ENCODE results near the gene PHAF1. TPM values are rescaled to one million over a fixed set of nuclear protein-coding genes. Genes with fewer than 3 reads are reported as not detected.
A peak's percentile ranks its signal among the peaks of the same experiment; 100 is the strongest.

The PHAF1 gene
- total and polyA plus RNA-seq, 2 of the 13 experiments (the other 11 are each of a cell fraction or from before 2014, with no cell fraction given): 48.3 to 174 TPM

DNA sequence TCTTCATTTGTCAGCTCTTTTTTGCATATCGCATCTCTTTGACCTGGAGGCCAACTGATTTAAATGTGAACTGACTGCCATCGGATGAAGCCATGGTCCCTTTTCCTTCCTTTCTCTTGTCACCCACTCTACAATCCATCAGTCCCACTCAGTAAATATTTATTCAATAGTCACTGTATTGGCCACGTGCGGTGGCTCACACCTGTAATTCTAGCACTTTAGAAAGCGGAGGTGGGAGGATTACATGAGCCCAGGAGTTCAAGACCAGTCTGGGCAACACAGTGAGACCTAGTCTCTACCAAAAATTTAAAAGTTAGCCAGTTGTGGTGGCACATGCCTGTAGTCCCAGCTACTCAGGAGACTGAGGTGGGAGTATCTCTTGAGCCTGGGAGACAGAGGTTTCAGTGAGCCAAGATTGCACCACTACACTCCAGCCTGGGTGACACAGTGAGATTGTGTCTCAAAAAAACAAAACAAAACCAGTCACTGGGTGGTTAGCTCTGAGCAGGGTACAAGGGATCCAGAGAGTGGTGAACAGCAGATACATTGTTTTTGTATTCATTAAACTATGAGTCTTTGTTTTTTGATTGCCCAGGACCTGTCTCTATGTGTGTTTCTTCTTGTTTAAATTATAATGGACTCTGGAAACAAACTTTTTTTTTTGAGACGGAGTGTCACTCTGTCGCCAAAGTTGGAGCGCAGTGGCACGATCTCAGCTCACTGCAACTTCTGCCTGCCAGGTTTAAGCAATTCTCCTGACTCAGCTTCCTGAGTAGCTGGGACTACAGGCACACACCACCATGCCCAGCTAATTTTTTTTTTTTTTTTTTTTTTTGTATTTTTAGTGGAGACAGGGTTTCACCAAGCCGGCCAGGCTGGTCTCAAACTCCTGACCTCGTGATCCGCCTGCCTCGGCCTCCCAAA, 6.9 kb downstream of the PHAF1 start (continued):
- TF ChIP-seq, protein P1, sequence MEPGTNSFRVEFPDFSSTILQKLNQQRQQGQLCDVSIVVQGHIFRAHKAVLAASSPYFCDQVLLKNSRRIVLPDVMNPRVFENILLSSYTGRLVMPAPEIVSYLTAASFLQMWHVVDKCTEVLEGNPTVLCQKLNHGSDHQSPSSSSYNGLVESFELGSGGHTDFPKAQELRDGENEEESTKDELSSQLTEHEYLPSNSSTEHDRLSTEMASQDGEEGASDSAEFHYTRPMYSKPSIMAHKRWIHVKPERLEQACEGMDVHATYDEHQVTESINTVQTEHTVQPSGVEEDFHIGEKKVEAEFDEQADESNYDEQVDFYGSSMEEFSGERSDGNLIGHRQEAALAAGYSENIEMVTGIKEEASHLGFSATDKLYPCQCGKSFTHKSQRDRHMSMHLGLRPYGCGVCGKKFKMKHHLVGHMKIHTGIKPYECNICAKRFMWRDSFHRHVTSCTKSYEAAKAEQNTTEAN (CRISPR knock-in tag; conservative IDR thresholded peaks at IDR 0.05): 0 out of 2 replicates have a peak, but pooled peaks have one; percentile 21
- no peak for TF ChIP-seq ZNF703 (CRISPR knock-in tag; IDR thresholded peaks at IDR 0.05; ENCODE audit: borderline replicate concordance)
- no peak for TF ChIP-seq FOSL1 (CRISPR knock-in tag; IDR thresholded peaks at IDR 0.05; ENCODE audit: borderline replicate concordance)
- TF ChIP-seq MAFF (IDR thresholded peaks at IDR 0.05; ENCODE audit: low read depth, low read length): no peak
- TF ChIP-seq, protein P2, sequence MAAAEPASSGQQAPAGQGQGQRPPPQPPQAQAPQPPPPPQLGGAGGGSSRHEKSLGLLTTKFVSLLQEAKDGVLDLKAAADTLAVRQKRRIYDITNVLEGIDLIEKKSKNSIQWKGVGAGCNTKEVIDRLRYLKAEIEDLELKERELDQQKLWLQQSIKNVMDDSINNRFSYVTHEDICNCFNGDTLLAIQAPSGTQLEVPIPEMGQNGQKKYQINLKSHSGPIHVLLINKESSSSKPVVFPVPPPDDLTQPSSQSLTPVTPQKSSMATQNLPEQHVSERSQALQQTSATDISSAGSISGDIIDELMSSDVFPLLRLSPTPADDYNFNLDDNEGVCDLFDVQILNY (CRISPR knock-in tag; conservative IDR thresholded peaks at IDR 0.05): no peak
- TF ChIP-seq ZMAT3 (CRISPR knock-in tag; conservative IDR thresholded peaks at IDR 0.05): no peak
- TF ChIP-seq ZNF562 (CRISPR knock-in tag; IDR thresholded peaks at IDR 0.05; ENCODE audit: borderline replicate concordance): no peak
- no peak for TF ChIP-seq MZF1 (CRISPR knock-in tag; IDR thresholded peaks at IDR 0.05; ENCODE audit: borderline replicate concordance)
- TF ChIP-seq MYNN (CRISPR knock-in tag; IDR thresholded peaks at IDR 0.05; ENCODE audit: low read depth): no peak
- no peak for TF ChIP-seq ZNF720 (CRISPR knock-in tag; IDR thresholded peaks at IDR 0.05)
- no peak for TF ChIP-seq CBX2 (IDR thresholded peaks at IDR 0.05; ENCODE audit: low read depth, low read length)
- TF ChIP-seq CBX2 (CRISPR knock-in tag; IDR thresholded peaks at IDR 0.05; ENCODE audit: low read depth): no peak
- TF ChIP-seq, protein P3, sequence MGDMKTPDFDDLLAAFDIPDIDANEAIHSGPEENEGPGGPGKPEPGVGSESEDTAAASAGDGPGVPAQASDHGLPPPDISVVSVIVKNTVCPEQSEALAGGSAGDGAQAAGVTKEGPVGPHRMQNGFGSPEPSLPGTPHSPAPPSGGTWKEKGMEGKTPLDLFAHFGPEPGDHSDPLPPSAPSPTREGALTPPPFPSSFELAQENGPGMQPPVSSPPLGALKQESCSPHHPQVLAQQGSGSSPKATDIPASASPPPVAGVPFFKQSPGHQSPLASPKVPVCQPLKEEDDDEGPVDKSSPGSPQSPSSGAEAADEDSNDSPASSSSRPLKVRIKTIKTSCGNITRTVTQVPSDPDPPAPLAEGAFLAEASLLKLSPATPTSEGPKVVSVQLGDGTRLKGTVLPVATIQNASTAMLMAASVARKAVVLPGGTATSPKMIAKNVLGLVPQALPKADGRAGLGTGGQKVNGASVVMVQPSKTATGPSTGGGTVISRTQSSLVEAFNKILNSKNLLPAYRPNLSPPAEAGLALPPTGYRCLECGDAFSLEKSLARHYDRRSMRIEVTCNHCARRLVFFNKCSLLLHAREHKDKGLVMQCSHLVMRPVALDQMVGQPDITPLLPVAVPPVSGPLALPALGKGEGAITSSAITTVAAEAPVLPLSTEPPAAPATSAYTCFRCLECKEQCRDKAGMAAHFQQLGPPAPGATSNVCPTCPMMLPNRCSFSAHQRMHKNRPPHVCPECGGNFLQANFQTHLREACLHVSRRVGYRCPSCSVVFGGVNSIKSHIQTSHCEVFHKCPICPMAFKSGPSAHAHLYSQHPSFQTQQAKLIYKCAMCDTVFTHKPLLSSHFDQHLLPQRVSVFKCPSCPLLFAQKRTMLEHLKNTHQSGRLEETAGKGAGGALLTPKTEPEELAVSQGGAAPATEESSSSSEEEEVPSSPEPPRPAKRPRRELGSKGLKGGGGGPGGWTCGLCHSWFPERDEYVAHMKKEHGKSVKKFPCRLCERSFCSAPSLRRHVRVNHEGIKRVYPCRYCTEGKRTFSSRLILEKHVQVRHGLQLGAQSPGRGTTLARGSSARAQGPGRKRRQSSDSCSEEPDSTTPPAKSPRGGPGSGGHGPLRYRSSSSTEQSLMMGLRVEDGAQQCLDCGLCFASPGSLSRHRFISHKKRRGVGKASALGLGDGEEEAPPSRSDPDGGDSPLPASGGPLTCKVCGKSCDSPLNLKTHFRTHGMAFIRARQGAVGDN (CRISPR knock-in tag; IDR thresholded peaks at IDR 0.05): 0 out of 2 replicates have a peak, but pooled peaks have one; percentile 6
- no peak for TF ChIP-seq SOX13 (IDR thresholded peaks at IDR 0.05)
- peak in 1 of 2 experiments; percentile 29; a peak in 1 of 4 replicates for TF ChIP-seq SOX13 (CRISPR knock-in tag; conservative IDR thresholded peaks at IDR 0.05 in 1 of 2, IDR thresholded peaks at IDR 0.05 in 1 of 2)
- TF ChIP-seq, protein P4, sequence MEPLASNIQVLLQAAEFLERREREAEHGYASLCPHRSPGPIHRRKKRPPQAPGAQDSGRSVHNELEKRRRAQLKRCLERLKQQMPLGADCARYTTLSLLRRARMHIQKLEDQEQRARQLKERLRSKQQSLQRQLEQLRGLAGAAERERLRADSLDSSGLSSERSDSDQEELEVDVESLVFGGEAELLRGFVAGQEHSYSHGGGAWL (CRISPR knock-in tag; IDR thresholded peaks at IDR 0.05): no peak
- TF ChIP-seq SIN3B (IDR thresholded peaks at IDR 0.05; ENCODE audit: low read length): no peak
- TF ChIP-seq, protein P5, sequence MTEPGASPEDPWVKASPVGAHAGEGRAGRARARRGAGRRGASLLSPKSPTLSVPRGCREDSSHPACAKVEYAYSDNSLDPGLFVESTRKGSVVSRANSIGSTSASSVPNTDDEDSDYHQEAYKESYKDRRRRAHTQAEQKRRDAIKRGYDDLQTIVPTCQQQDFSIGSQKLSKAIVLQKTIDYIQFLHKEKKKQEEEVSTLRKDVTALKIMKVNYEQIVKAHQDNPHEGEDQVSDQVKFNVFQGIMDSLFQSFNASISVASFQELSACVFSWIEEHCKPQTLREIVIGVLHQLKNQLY (CRISPR knock-in tag; IDR thresholded peaks at IDR 0.05): 0 out of 2 replicates have a peak, but pooled peaks have one; percentile 38
- peak; percentile 58 for TF ChIP-seq CEBPG (CRISPR knock-in tag; IDR thresholded peaks at IDR 0.05)
- TF ChIP-seq KLF16 (CRISPR knock-in tag; IDR thresholded peaks at IDR 0.05): peak in 1 of 2 experiments; percentile 23; a peak in 1 of 4 replicates
- TF ChIP-seq GATAD2A (CRISPR knock-in tag; IDR thresholded peaks at IDR 0.05): 0 out of 2 replicates have a peak, but pooled peaks have one; percentile 9
- 0 out of 2 replicates have a peak, but pooled peaks have one; percentile 25 for TF ChIP-seq MEIS2 (CRISPR knock-in tag; IDR thresholded peaks at IDR 0.05)
- TF ChIP-seq AGO1 (IDR thresholded peaks at IDR 0.05; ENCODE audit: low read depth, low read length, poor library complexity, severe bottlenecking): no peak

Measured in HepG2 (cell line).